Fibroblast of the aortic adventitia (primary cell): ENCODE results near the gene EEF1A2. TPM values are rescaled to one million over a fixed set of nuclear protein-coding genes. Genes with fewer than 3 reads are reported as not detected.

Source experiments
- DNase-seq: peaks from one replicate; pipeline ENCODE4 v3.0.0-alpha.2; 2010; ENCODE audit warnings: low read depth
- H3K4me3 ChIP-seq: 2 replicates; pipeline ENCODE4 v1.5.1; 2011; ENCODE audit warnings: low read depth, mild to moderate bottlenecking, control low read depth, low read length, moderate library complexity
- CTCF ChIP-seq: IDR thresholded peaks from 2 replicates; pipeline ENCODE4 v1.5.1; 2011; ENCODE audit warnings: mild to moderate bottlenecking, low read length, control low read depth, inconsistent platforms; ENCODE audit not compliant: insufficient read depth
- total RNA-seq: library from RNA; depleted of rRNA; stranded (reverse); fragments of >200 nt; gene quantifications from 2 replicates; pipeline ENCODE4 v1.2.3, GENCODE V29; 2012; ENCODE audit warnings: low replicate concordance

EEF1A2 gene
- total RNA-seq, 1 donor: 0.18 TPM

DNA sequence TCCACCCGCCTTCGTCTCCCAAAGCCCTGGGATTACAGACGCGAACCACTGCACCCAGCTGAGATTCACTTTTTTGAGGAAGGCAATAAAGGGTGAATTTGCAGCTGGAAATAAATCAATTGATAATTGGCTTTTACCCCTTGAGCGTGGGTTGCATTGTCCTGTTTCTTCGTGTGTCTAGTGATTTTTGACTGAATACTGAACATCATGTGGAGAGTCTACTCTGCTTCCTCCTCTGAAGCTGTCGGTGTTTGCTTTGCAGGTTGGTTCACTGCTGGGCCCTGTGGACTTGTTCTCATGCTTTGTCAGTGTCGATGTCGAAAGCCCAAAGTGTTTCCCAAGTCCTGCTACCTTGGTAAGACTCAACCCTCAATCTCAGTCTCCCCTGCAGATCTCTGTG, 5.8 kb upstream of the EEF1A2 start:
- no peak for DNase-seq
- no peak for TF ChIP-seq CTCF
- no peak overlapping the region for H3K4me3 ChIP-seq

GRCh38 chr20:63503524-63503923, 4.6 kb upstream of the EEF1A2 start:
- TF ChIP-seq CTCF: no peak
- no peak for DNase-seq
- no peak overlapping the region for H3K4me3 ChIP-seq

- no peak for TF ChIP-seq CTCF
- no peak overlapping the region for H3K4me3 ChIP-seq
- no peak for DNase-seq
These were observed 3.8 kb upstream of the EEF1A2 start for GRCh38 chr20:63502671-63503172.

GRCh38 chr20:63501818-63502670, 3.2 kb upstream of the EEF1A2 start:
- no peak for DNase-seq
- TF ChIP-seq CTCF: no peak

DNA sequence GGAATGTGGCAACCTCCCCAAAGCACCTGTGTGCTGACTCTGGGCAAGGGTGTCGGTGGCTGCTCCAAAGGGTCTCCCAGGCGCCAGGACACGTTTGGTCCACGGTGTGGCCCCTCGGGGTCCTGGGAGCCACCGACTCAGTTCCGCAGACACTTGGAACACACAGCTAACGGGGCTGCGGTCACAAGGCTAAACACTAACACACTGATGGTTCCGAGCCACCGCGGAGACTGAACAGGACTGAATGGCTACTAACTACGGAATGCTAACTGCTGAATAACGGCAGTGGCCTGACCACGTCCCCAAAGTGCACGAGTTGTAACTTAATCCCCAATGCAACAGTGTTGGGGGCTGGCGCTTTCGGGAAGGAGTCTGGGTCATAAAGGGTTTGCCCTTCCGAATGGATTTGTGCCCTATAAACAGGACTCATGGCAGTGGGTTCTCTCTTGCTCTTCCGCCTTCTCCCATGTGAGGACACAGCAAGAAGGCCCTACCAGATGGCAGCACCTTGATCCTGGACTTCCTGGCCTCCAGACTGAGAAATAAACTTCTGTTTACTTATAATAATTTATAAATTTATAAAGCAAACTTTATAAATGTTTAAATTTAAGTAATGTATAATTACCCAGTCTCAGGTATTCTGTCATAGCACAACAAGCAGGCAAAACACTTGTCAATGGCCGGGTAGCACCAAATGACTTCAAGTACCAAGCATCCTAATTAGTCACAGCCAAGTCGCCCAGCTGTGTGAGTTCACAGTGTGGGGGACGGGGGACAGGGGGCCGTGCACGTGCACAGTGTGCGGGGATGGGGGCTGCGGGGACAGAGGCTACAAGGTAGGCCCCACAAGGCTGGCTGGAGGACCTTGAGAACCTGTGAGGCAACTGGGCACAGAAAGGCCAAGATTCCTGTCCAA, 2.3 kb upstream of the EEF1A2 start:
- DNase-seq: no peak
- no peak overlapping the region for H3K4me3 ChIP-seq
- TF ChIP-seq CTCF: no peak

More at GRCh38 chr20:63501818-63502670, 3.2 kb upstream of the EEF1A2 start:
- no peak overlapping the region for H3K4me3 ChIP-seq

- TF ChIP-seq CTCF: no peak
- H3K4me3 ChIP-seq: no peak overlapping the region
- no peak for DNase-seq
These were observed 1.4 kb upstream of the EEF1A2 start for GRCh38 chr20:63500151-63500901.
